HG03469 (cell line): ENCODE data around the gene PPM1M.
"Not testable (repeated sequence)": the region's sequence is repeated elsewhere in the genome, so short reads cannot be mapped to it uniquely, and the experiment has no call there.

ENCODE experiments used
- ATAC-seq: cut with Tn5 transposase; IDR thresholded peaks from one replicate; pipeline ENCODE4 v1.9.1; 2021; ENCODE audit warnings: mild to moderate bottlenecking, moderate library complexity, moderate number of reproducible peaks; ENCODE audit not compliant: unreplicated experiment

PPM1M gene

GRCh38 chr3:52246264-52246620 is 683 bp downstream of the PPM1M start:
- ATAC-seq: no peak

DNA sequence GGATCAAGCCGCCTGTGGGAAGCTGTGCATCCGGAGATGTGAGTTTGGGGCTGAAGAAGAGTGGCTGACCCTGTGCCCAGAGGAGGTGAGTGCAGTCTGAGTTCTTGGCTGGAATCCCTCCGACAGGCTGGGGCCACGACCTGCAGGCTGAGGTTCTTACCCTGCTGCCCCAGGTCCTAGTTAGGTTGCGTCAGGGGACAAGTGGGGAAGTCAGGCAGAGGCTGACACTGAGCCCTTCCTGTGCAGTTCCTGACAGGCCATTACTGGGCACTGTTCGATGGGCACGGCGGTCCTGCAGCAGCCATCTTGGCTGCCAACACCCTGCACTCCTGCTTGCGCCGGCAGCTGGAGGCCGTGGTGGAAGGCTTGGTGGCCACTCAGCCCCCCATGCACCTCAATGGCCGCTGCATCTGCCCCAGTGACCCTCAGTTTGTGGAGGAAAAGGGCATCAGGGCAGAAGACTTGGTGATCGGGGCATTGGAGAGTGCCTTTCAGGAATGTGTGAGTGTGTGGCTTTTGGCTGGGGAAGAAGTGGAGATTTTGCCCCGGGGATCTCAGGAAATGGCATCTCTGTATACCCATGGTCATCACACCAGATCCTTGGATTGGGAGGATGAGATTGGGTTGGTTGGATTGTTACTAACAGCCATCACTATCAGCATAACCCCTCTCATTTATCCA is 1.3 kb downstream of the PPM1M start:
- ATAC-seq: no peak

- ATAC-seq: no peak
These were observed 2.0 kb downstream of the PPM1M start for GRCh38 chr3:52247409-52248164.

DNA sequence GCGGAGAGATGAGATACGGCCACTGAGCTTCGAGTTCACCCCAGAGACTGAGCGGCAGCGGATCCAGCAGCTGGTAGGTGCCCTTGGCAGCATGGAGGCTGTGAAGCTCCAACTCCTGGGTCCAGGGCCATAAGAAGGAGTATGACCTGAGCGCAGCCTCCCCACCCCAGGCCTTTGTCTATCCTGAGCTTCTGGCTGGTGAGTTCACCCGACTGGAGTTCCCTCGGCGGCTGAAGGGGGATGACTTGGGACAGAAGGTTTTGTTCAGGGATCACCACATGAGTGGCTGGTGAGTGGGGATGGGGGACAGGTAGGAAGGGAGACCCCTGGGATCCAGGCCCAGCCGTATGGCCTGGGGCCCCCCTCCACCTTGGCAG is 2.6 kb downstream of the PPM1M start:
- no peak for ATAC-seq

GRCh38 chr3:52248816-52249547 is 3.4 kb downstream of the PPM1M start:
- ATAC-seq: no peak

- no peak for ATAC-seq
These were observed 4.1 kb downstream of the PPM1M start for GRCh38 chr3:52249683-52250082.

DNA sequence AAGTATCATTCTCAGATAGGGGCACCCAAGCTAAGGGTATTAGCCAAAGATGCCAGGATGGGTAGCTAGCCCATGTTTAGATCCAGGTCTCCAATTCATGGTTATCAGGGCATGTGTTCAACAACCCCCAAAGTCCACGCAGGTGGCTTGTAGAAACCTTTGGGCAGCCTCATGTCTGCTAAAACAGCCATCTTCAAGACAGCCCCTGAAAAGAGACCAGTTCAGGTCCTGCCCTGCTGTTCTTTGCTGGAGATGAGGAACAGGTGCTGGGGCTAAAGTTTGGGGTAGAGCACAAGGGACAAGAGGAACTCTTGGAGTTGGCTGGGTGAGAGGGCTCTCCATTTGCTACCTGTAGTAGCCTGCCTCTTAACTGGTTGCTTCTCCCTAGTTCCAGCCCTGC is 4.6 kb downstream of the PPM1M start:
- no peak for ATAC-seq

GRCh38 chr3:52253314-52254304 is 8.1 kb downstream of the PPM1M start:
- ATAC-seq: peak; percentile 73

DNA sequence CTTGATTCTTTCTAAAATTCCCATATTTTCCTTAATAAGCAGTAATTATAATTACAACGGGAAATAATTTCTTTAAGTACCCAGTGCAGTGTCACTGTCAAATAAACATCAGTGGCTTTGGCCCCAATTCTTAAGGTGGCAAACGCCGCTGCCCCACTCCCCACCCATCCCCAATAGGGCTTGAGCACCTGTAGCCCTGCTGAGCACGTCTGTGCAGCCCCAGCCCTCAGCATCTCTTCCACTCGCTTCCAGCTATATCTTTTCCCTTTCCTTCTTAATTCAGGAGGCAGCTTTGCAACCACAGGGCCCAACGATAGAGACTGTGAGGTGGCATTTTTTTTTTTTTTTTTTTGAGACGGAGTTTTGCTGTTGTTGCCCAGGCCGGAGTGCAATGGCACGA is 9.0 kb downstream of the PPM1M start:
- ATAC-seq: no peak

DNA sequence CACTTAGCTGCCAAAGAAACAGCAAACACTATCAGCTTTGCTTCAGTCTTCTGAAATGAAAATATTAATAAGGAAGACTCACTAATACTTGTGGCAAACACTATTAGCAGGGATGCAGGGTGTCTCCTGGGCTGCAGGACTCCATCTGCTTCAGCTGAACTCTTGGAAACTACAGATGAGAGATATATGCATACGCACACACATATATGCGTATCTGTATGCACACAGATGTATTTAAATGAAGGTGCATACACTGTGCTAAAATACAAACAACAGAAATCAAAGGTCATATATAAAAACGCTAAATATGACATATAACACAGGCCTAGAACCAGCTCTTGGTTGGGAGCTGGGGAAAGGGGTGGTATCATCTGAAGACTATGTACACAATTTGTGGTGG is 10.6 kb downstream of the PPM1M start:
- ATAC-seq: no peak

DNA sequence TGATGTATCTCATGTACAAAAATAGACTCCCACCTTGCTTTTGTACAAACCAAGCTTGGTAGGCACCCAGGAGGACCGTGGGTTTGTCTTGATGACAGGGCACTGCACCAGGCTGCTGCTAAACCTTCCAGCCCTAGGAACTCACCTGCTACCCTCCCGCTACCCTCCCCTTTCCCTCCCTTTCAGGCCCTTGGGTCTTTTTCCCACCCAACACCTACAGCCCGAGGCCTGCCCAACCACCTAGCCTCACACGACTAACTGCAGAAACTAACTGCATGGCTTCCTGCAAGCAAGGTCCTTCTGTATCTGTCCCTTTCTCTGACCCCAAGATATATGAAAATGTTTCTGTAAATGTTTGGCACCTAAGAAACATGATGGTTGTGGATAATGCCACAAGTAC is 11.1 kb downstream of the PPM1M start:
- no peak for ATAC-seq

- no peak for ATAC-seq
These were observed 12.4 kb downstream of the PPM1M start for GRCh38 chr3:52257911-52258310.

- no peak for ATAC-seq
These were observed 13.5 kb downstream of the PPM1M start for GRCh38 chr3:52259035-52259434.

GRCh38 chr3:52259448-52259847 is 13.9 kb downstream of the PPM1M start:
- no peak for ATAC-seq

DNA sequence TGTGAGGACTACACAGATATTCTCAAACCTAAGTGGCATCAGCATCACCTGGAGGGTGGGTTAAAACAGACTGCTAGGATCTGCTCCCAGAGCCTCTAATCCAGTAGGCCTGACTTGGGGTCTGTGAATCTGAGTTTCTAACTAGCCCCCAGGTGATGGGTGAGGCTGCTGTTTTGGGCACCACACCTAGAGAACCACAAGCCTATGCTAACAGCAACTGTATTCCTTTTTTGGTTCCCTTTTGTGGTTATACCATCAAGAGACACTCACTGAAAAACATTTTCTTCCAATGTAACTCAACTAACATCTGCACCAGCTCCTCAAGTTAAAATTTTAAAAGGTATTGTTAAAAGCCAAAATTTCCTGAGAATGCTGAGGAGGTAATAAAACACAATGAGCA is 16.9 kb downstream of the PPM1M start:
- ATAC-seq: no peak

GRCh38 chr3:52265387-52265786 is 19.8 kb downstream of the PPM1M start:
- no peak for ATAC-seq

DNA sequence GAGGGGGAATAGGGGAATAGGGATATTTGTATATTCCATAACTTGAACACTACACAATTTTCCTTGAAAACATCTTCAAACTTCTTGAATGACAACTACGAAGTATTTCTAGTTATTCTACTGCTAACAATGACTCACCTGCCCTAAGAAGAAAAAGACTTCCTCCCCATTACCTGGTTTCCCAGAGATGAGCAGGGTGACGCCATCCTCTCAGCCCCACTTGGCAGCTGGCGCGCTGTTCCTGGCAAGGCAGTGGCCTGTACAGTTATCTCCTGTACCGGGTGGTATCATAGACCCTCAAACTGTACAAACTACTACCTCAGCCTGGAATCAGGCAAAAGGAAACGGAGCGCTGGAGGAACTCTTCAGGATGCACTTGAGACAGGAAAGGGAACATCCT is 22.5 kb downstream of the PPM1M start:
- ATAC-seq: no peak

GRCh38 chr3:52269776-52270175 is 24.2 kb downstream of the PPM1M start:
- no peak for ATAC-seq

DNA sequence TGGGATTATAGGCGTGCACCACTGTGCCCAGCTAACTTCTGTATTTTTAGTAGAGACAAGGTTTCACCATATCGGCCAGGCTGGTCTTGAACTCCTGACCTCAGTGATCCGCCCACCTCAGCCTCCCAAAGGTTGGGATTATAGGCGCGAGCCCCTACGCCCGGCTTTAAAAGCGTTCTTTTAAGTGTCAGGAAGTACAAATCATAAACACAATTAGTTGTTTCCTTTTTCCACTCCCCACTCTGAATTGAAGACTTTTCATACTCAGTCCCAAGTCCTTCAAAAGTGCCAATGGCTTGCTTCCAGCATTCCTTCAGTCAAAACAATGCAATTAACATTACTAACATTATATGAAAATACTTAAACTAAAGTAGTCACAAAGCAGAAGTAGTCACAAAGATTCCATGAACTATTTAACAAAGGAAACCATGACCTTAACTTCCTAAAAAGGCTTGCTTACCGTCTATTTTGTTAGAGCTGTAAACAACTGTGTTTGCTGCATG is 24.7 kb downstream of the PPM1M start:
- no peak for ATAC-seq

GRCh38 chr3:52272172-52272571 is 26.6 kb downstream of the PPM1M start:
- not testable (repeated sequence) for ATAC-seq

DNA sequence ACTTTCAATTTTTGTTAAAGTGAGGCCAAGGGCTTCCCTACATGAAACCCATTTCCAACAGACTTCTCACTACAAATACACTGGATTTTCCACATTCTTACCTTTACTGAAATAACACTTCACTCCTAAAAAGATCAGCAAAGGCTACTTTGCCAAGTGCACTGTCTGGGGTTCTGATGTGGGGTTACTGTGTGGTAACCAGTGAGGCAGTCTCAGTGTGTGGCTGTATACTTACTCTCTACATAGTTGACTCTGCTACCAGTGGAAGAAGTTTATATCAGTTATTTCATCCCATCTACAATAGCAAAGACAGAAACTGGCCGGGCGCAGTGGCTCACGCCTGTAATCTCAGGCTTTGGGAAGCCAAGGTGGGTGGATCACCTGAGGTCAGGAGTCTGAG is 27.3 kb downstream of the PPM1M start:
- no peak for ATAC-seq
